ENCODE data around the gene SLC9A9.
A peak's percentile ranks its signal among the peaks of the same experiment; 100 is the strongest.

The SLC9A9 gene

GRCh38 chr3:143256416-143256815, 591.9 kb downstream of the SLC9A9 start:
- H3K4ac ChIP-seq (ENCODE audit: low read depth, low read length) = no peak overlapping the region
- H2BK5ac ChIP-seq (ENCODE audit: low read length) = no peak overlapping the region
- no peak overlapping the region for H3K18ac ChIP-seq (ENCODE audit: low read length)
- no peaks in the 10 kb centered on the region for H3K27me3 ChIP-seq (ENCODE audit: insufficient read depth, low read length, poor library complexity)
- DNase-seq = no peak
- H3K9ac ChIP-seq (ENCODE audit: low read length) = no peak overlapping the region
- no peak overlapping the region for H3K4me2 ChIP-seq (ENCODE audit: low read length)
- H3K27ac ChIP-seq (ENCODE audit: low read depth, low read length) = no peak overlapping the region
- no peak overlapping the region for H3K23ac ChIP-seq (ENCODE audit: low read length)
- no peak overlapping the region for H4K8ac ChIP-seq (ENCODE audit: low read depth, low read length)
- H3K56ac ChIP-seq (ENCODE audit: low read length) = no peak overlapping the region
- no peaks in the 10 kb centered on the region for H3K36me3 ChIP-seq (ENCODE audit: control insufficient read depth, insufficient read depth, low read length)
- H3K4me1 ChIP-seq (ENCODE audit: control insufficient read depth, low read depth, low read length) = no peaks in the 10 kb centered on the region
- H3K79me2 ChIP-seq (ENCODE audit: control insufficient read depth, insufficient read depth, low read length) = no peaks in the 10 kb centered on the region
- H3K79me1 ChIP-seq (ENCODE audit: low read length) = no peaks in the 10 kb centered on the region
- H2BK120ac ChIP-seq (ENCODE audit: low read depth, low read length) = no peak overlapping the region
- no peak overlapping the region for H2AK5ac ChIP-seq (ENCODE audit: low read length)
- no peak overlapping the region for H4K5ac ChIP-seq (ENCODE audit: low read length)
- no peak overlapping the region for H3K4me3 ChIP-seq (ENCODE audit: low read length)
- no peak overlapping the region for H2BK15ac ChIP-seq (replicated peaks; ENCODE audit: low read depth)

- no peak overlapping the region for H2BK120ac ChIP-seq (ENCODE audit: low read depth, low read length)
- no peak overlapping the region for H2BK5ac ChIP-seq (ENCODE audit: low read length)
- H3K79me1 ChIP-seq (ENCODE audit: low read length) = no peaks in the 10 kb centered on the region
- H3K4me2 ChIP-seq (ENCODE audit: low read length) = no peak overlapping the region
- no peak for DNase-seq
- no peaks in the 10 kb centered on the region for H3K4me1 ChIP-seq (ENCODE audit: control insufficient read depth, low read depth, low read length)
- H3K27me3 ChIP-seq (ENCODE audit: insufficient read depth, low read length, poor library complexity) = no peaks in the 10 kb centered on the region
- no peak overlapping the region for H2BK15ac ChIP-seq (replicated peaks; ENCODE audit: low read depth)
- no peak overlapping the region for H4K8ac ChIP-seq (ENCODE audit: low read depth, low read length)
- H3K36me3 ChIP-seq (ENCODE audit: control insufficient read depth, insufficient read depth, low read length) = no peaks in the 10 kb centered on the region
- H3K56ac ChIP-seq (ENCODE audit: low read length) = no peak overlapping the region
- H3K9ac ChIP-seq (ENCODE audit: low read length) = no peak overlapping the region
- H4K5ac ChIP-seq (ENCODE audit: low read length) = no peak overlapping the region
- no peak overlapping the region for H3K4me3 ChIP-seq (ENCODE audit: low read length)
- no peaks in the 10 kb centered on the region for H3K79me2 ChIP-seq (ENCODE audit: control insufficient read depth, insufficient read depth, low read length)
- H3K27ac ChIP-seq (ENCODE audit: low read depth, low read length) = no peak overlapping the region
- no peak overlapping the region for H3K18ac ChIP-seq (ENCODE audit: low read length)
- H2AK5ac ChIP-seq (ENCODE audit: low read length) = no peak overlapping the region
- no peak overlapping the region for H3K23ac ChIP-seq (ENCODE audit: low read length)
- no peak overlapping the region for H3K4ac ChIP-seq (ENCODE audit: low read depth, low read length)
Measured at GRCh38 chr3:143255739-143256138, 592.5 kb downstream of the SLC9A9 start.

- Histone ChIP-seq H3K18ac (ENCODE audit: low read length) (no peak overlapping the region), H3K36me3 (ENCODE audit: control insufficient read depth, insufficient read depth, low read length) (no peaks in the 10 kb centered on the region), H3K56ac (ENCODE audit: low read length) (no peak overlapping the region), H3K27ac (ENCODE audit: low read depth, low read length) (no peak overlapping the region), H3K79me1 (ENCODE audit: low read length) (no peaks in the 10 kb centered on the region), H3K4me3 (ENCODE audit: low read length) (no peak overlapping the region), H4K8ac (ENCODE audit: low read depth, low read length) (no peak overlapping the region), H3K4ac (ENCODE audit: low read depth, low read length) (no peak overlapping the region), H3K9ac (ENCODE audit: low read length) (no peak overlapping the region), H4K5ac (ENCODE audit: low read length) (no peak overlapping the region), H3K4me1 (ENCODE audit: control insufficient read depth, low read depth, low read length) (no peaks in the 10 kb centered on the region), H3K27me3 (ENCODE audit: insufficient read depth, low read length, poor library complexity) (no peaks in the 10 kb centered on the region), H2BK120ac (ENCODE audit: low read depth, low read length) (no peak overlapping the region), H3K4me2 (ENCODE audit: low read length) (no peak overlapping the region), H2BK5ac (ENCODE audit: low read length) (no peak overlapping the region), H2BK15ac (replicated peaks; ENCODE audit: low read depth) (no peak overlapping the region), H3K79me2 (ENCODE audit: control insufficient read depth, insufficient read depth, low read length) (no peaks in the 10 kb centered on the region), H2AK5ac (ENCODE audit: low read length) (no peak overlapping the region), H3K23ac (ENCODE audit: low read length) (no peak overlapping the region)
- no CpG with 5 or more reads among the region's 6 CpGs for WGBS (ENCODE audit: extremely low coverage, insufficient coverage, low lambda C conversion rate)
- DNase-seq = no peak
Measured at GRCh38 chr3:143252931-143253330, 595.3 kb downstream of the SLC9A9 start.

GRCh38 chr3:143249014-143249413, 599.3 kb downstream of the SLC9A9 start:
- no peak overlapping the region for H3K56ac ChIP-seq (ENCODE audit: low read length)
- no peaks in the 10 kb centered on the region for H3K36me3 ChIP-seq (ENCODE audit: control insufficient read depth, insufficient read depth, low read length)
- no peaks in the 10 kb centered on the region for H3K79me1 ChIP-seq (ENCODE audit: low read length)
- no peak overlapping the region for H3K27ac ChIP-seq (ENCODE audit: low read depth, low read length)
- H3K23ac ChIP-seq (ENCODE audit: low read length) = no peak overlapping the region
- no peak overlapping the region for H3K18ac ChIP-seq (ENCODE audit: low read length)
- no peaks in the 10 kb centered on the region for H3K79me2 ChIP-seq (ENCODE audit: control insufficient read depth, insufficient read depth, low read length)
- WGBS (ENCODE audit: extremely low coverage, insufficient coverage, low lambda C conversion rate) = no CpG with 5 or more reads among the region's 2 CpGs
- no peak for DNase-seq
- no peak overlapping the region for H3K4me3 ChIP-seq (ENCODE audit: low read length)
- H4K8ac ChIP-seq (ENCODE audit: low read depth, low read length) = no peak overlapping the region
- H3K9ac ChIP-seq (ENCODE audit: low read length) = no peak overlapping the region
- no peak overlapping the region for H2AK5ac ChIP-seq (ENCODE audit: low read length)
- H3K4ac ChIP-seq (ENCODE audit: low read depth, low read length) = no peak overlapping the region
- H3K4me2 ChIP-seq (ENCODE audit: low read length) = no peak overlapping the region
- H2BK120ac ChIP-seq (ENCODE audit: low read depth, low read length) = no peak overlapping the region
- no peak overlapping the region for H4K5ac ChIP-seq (ENCODE audit: low read length)
- H3K4me1 ChIP-seq (ENCODE audit: control insufficient read depth, low read depth, low read length) = no peaks in the 10 kb centered on the region
- H2BK15ac ChIP-seq (replicated peaks; ENCODE audit: low read depth) = no peak overlapping the region
- H3K27me3 ChIP-seq (ENCODE audit: insufficient read depth, low read length, poor library complexity) = no peaks in the 10 kb centered on the region
- no peak overlapping the region for H2BK5ac ChIP-seq (ENCODE audit: low read length)

GRCh38 chr3:143247073-143247472, 601.2 kb downstream of the SLC9A9 start:
- Histone ChIP-seq H4K8ac (ENCODE audit: low read depth, low read length) (no peak overlapping the region), H3K4me3 (ENCODE audit: low read length) (no peak overlapping the region), H2BK120ac (ENCODE audit: low read depth, low read length) (no peak overlapping the region), H3K4ac (ENCODE audit: low read depth, low read length) (no peak overlapping the region), H3K4me1 (ENCODE audit: control insufficient read depth, low read depth, low read length) (no peaks in the 10 kb centered on the region), H3K56ac (ENCODE audit: low read length) (no peak overlapping the region), H3K27ac (ENCODE audit: low read depth, low read length) (no peak overlapping the region), H3K18ac (ENCODE audit: low read length) (no peak overlapping the region), H3K36me3 (ENCODE audit: control insufficient read depth, insufficient read depth, low read length) (no peaks in the 10 kb centered on the region), H3K27me3 (ENCODE audit: insufficient read depth, low read length, poor library complexity) (no peaks in the 10 kb centered on the region), H3K9ac (ENCODE audit: low read length) (no peak overlapping the region), H3K4me2 (ENCODE audit: low read length) (no peak overlapping the region), H4K5ac (ENCODE audit: low read length) (no peak overlapping the region), H3K79me2 (ENCODE audit: control insufficient read depth, insufficient read depth, low read length) (no peaks in the 10 kb centered on the region), H3K79me1 (ENCODE audit: low read length) (no peaks in the 10 kb centered on the region), H2BK5ac (ENCODE audit: low read length) (no peak overlapping the region), H2BK15ac (replicated peaks; ENCODE audit: low read depth) (no peak overlapping the region), H2AK5ac (ENCODE audit: low read length) (no peak overlapping the region), H3K23ac (ENCODE audit: low read length) (no peak overlapping the region)
- no CpG with 5 or more reads among the region's 3 CpGs for WGBS (ENCODE audit: extremely low coverage, insufficient coverage, low lambda C conversion rate)
- DNase-seq = peak; percentile 25

- no peaks in the 10 kb centered on the region for H3K4me1 ChIP-seq (ENCODE audit: control insufficient read depth, low read depth, low read length)
- H3K4me2 ChIP-seq (ENCODE audit: low read length) = no peak overlapping the region
- no CpG with 5 or more reads among the region's 4 CpGs for WGBS (ENCODE audit: extremely low coverage, insufficient coverage, low lambda C conversion rate)
- H3K23ac ChIP-seq (ENCODE audit: low read length) = no peak overlapping the region
- no peak overlapping the region for H3K4me3 ChIP-seq (ENCODE audit: low read length)
- H3K27me3 ChIP-seq (ENCODE audit: insufficient read depth, low read length, poor library complexity) = no peaks in the 10 kb centered on the region
- DNase-seq = no peak
- no peak overlapping the region for H4K8ac ChIP-seq (ENCODE audit: low read depth, low read length)
- H3K56ac ChIP-seq (ENCODE audit: low read length) = no peak overlapping the region
- H2BK15ac ChIP-seq (replicated peaks; ENCODE audit: low read depth) = no peak overlapping the region
- H3K79me2 ChIP-seq (ENCODE audit: control insufficient read depth, insufficient read depth, low read length) = no peaks in the 10 kb centered on the region
- H2BK120ac ChIP-seq (ENCODE audit: low read depth, low read length) = no peak overlapping the region
- no peaks in the 10 kb centered on the region for H3K36me3 ChIP-seq (ENCODE audit: control insufficient read depth, insufficient read depth, low read length)
- H4K5ac ChIP-seq (ENCODE audit: low read length) = no peak overlapping the region
- H3K18ac ChIP-seq (ENCODE audit: low read length) = no peak overlapping the region
- no peak overlapping the region for H3K27ac ChIP-seq (ENCODE audit: low read depth, low read length)
- H2AK5ac ChIP-seq (ENCODE audit: low read length) = no peak overlapping the region
- H3K79me1 ChIP-seq (ENCODE audit: low read length) = no peaks in the 10 kb centered on the region
- no peak overlapping the region for H2BK5ac ChIP-seq (ENCODE audit: low read length)
- H3K4ac ChIP-seq (ENCODE audit: low read depth, low read length) = no peak overlapping the region
- H3K9ac ChIP-seq (ENCODE audit: low read length) = no peak overlapping the region
Measured at GRCh38 chr3:143245692-143246091, 602.6 kb downstream of the SLC9A9 start.
